Measurements from ENCODE around the gene PSMG4. TPM values are rescaled to one million over a fixed set of nuclear protein-coding genes. Genes with fewer than 3 reads are reported as not detected.

PSMG4 gene, protein sequence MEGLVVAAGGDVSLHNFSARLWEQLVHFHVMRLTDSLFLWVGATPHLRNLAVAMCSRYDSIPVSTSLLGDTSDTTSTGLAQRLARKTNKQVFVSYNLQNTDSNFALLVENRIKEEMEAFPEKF
- total RNA-seq (10 to 100 TPM in 2 of 4 donors, 1 to 10 TPM in 2; 7.9 to 10.7 (median 9.9) TPM), polyA plus RNA-seq (16.7 TPM)
- long read RNA-seq, donor 1, full-length matches to known transcripts, result 9 of 11 reads
- long read RNA-seq, donor 1, partial matches to known transcripts, result 0 of 11 reads
- long read RNA-seq, donor 1, other reads (novel, unspliced or antisense), result 2 of 11 reads
- long read RNA-seq, donor 2, partial matches to known transcripts, result 0 of 5 reads
- long read RNA-seq, donor 2, other reads (novel, unspliced or antisense), result 0 of 5 reads
- long read RNA-seq, donor 3, partial matches to known transcripts, result 0 of 4 reads
- long read RNA-seq, donor 3, other reads (novel, unspliced or antisense), result 1 of 4 reads
- long read RNA-seq, donor 4, partial matches to known transcripts, result 0 of 4 reads
- long read RNA-seq, donor 4, other reads (novel, unspliced or antisense), result 0 of 4 reads

DNA sequence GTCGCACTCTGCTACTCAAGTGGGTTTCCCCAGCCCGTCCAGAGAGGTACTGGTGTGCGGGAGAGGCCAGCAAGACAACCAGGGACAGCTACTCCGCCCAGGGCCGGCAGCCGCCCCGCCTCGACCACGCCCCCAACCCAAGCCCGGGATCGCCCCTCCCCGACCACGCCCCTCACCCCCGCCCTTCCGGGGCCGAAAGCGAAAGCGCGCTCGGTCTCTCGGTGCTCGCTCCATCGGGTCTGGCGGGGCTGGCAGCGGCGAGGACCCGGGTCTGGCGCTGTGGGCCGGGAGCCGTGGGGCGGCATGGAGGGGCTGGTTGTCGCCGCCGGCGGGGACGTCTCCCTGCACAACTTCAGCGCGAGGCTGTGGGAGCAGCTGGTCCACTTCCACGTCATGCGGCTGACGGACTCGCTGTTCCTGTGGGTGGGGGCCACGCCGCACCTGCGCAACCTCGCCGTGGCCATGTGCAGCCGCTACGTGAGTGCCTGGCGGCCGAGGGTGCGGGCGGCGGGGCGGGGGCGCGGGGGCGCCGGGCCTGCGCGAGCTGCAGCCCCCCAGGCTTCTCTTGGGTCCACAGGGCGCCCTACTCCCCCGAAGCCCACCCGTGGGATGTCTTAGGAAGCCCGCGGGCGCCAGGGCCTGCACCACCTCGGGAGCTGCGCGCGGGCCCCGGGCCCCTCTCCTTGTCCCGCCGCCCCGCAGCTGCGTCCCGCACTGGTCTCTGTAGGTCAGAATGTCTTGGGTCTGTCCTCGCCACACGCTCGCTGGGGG is at the start of gene PSMG4:
Gene PSMG4, plus strand, starts transcription at position 228 of the 771 bp plus-strand sequence. Its CDS starts 76 bp downstream, at position 304.
- Histone ChIP-seq H3K4me3 (ENCODE audit: low read length) (peak within 1 kb of the TSS; percentile 90), H3K9me3 (ENCODE audit: control insufficient read depth, low read length) (no peaks in the 10 kb centered on the region), H3K4me1 (ENCODE audit: control insufficient read depth, insufficient read depth, low read length) (no peaks in the 10 kb centered on the region), H3K27ac (ENCODE audit: low read length) (peak within 1 kb of the TSS; percentile 6), H3K27me3 (ENCODE audit: control insufficient read depth, insufficient read depth) (no peaks in the 10 kb centered on the region)
- peak; percentile 97 for ATAC-seq
- under 1% methylated on average over 80 of the region's 80 CpGs for WGBS
- intact Hi-C loops (cut with DNase I), result loop anchor here in 1 of 4 donors (10.0 kb wide), 1 partner anchor 134 kb away; no protein-coding TSS in a partner anchor
- peak; percentile 96 to 99 (median 98) for DNase-seq

DNA sequence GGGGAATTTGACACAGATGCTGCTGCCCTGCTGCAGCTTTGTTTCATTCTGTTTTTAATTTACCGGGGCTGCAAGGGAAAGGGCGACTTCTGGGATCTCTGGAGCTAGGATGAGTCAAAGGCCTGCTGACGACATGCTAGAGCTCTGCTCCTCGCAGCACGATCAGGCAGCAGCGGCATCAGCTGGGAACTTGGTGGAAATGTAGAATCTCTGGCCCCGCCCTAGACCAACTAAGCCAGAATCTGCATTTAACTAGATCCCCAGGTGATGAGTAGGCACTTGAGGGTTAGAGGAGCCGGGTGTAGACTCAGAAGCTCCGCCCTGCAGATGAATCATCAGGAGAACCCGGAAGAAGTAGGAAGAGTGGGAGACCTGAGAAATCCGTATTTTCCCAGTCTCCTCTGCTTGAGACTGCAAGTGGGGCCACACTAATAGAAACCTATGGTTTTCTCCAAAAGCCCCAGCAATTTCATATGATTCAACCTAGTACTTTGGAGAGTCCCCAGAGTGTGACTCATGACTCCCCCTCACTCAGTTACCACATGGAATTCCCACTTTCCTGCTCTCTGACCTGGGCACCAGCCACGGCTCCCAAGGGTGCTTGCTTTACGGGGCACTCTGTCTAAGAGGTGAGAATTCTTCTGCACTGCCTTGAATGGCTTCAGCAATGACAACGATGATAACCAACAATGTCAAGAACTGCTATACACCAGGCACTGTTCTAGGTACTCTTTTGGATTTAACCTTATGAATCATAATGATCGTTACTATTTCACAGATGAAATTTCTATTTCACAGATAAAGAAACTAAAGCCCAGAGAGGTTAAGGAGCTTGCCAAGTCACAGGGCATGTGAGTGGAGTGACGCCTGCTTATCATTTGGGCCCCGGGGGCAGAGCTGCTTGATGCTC is 49.4 kb upstream of the PSMG4 start:
- H3K27me3 ChIP-seq (ENCODE audit: control insufficient read depth, insufficient read depth), result no peaks in the 10 kb centered on the region
- intact Hi-C loops (cut with DNase I), result no loop called here
- no peak overlapping the region for H3K4me3 ChIP-seq (ENCODE audit: low read length)
- DNase-seq, result peak in 2 of 3 donors; percentile 49 to 61
- H3K4me1 ChIP-seq (ENCODE audit: control insufficient read depth, insufficient read depth, low read length), result no peaks in the 10 kb centered on the region
- 56% methylated on average over 17 of the region's 17 CpGs for WGBS
- H3K9me3 ChIP-seq (ENCODE audit: control insufficient read depth, low read length), result no peaks in the 10 kb centered on the region
- ATAC-seq, result peak; percentile 72 to 81
- H3K27ac ChIP-seq (ENCODE audit: low read length), result no peak overlapping the region

DNA sequence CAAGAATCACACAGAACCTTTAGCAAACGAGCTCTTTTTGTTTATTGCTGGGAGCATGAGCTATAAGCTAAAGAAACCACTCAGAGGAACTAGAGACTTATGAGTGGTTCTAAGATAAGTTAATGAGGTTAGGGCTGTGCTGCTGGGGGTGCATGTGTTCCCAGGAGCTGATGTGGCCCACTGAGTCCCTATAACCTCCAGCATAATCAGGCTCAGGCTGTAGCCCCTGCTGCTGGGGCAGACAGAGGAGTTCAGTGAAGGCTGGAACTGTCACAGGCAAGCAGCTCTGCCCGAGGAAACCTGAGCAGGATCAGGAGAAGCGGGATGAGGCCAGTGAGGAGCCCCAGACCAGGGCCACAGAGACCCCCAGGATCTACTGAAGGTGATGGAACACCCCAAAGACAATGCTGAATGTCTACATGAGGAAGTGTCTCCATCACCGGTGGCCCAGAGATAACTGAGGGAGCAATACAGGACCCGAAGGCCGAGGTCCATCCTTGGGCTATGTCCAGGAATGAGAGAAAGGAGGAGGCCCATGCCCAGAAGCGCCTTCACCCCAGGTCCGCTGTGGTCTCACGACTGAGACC is 48.6 kb upstream of the PSMG4 start:
- ATAC-seq, result no peak

DNA sequence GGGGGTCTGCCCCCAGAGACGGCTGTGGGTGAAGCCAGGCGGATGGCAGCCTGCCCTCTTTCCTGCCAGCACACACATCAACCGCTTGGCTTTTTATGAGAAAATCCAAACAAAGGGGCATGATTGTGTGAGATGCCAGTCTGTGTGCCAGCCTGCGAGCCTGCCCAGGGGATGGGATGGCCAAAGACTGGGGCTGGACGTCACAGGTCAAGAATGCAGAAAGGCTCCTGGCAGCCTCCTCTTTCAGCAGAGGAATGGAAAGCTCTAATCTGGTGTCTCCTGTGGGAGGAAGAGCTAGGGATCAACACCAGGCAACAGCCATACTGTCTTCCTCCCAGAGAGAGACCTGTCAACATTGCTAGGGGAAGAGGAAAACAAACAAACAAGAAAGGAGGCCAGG is 47.1 kb upstream of the PSMG4 start:
- Histone ChIP-seq H3K27me3 (ENCODE audit: control insufficient read depth, insufficient read depth) (no peaks in the 10 kb centered on the region), H3K9me3 (ENCODE audit: control insufficient read depth, low read length) (no peaks in the 10 kb centered on the region), H3K27ac (ENCODE audit: low read length) (no peak overlapping the region), H3K4me3 (ENCODE audit: low read length) (no peak overlapping the region), H3K4me1 (ENCODE audit: control insufficient read depth, insufficient read depth, low read length) (no peaks in the 10 kb centered on the region)
- peak in 1 of 3 donors; percentile 29 for DNase-seq
- 65% methylated on average over 5 of the region's 5 CpGs for WGBS
- intact Hi-C loops (cut with DNase I), result no loop called here
- ATAC-seq, result peak; percentile 24 to 45

More for the DNA sequence above, 48.6 kb upstream of the PSMG4 start:
- Histone ChIP-seq H3K9me3 (ENCODE audit: control insufficient read depth, low read length) (no peaks in the 10 kb centered on the region), H3K4me3 (ENCODE audit: low read length) (no peak overlapping the region), H3K27me3 (ENCODE audit: control insufficient read depth, insufficient read depth) (no peaks in the 10 kb centered on the region), H3K4me1 (ENCODE audit: control insufficient read depth, insufficient read depth, low read length) (no peaks in the 10 kb centered on the region), H3K27ac (ENCODE audit: low read length) (no peak overlapping the region)
- DNase-seq, result no peak
- WGBS, result 87% methylated on average over 9 of the region's 9 CpGs
- intact Hi-C loops (cut with DNase I), result no loop called here

DNA sequence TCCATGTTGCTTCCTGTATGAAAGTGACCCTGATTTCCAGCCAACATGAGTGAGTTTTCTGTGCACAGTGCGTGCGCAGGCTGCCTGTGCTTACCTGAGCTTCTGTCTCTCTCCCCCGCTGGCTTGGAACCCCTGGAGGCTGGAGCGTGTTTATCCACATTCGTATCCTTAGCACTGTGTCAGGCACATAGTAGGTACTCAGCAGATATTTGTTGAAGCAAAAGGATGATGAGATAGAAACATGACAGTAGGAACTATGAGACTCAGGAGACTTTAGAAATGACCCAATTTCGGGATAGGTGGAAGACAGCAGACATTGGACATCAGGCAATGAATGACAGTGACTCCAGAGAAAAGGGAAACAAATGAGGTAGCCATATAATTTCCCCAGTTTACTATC is 46.5 kb upstream of the PSMG4 start:
- intact Hi-C loops (cut with DNase I), result no loop called here
- DNase-seq, result no peak
- no peaks in the 10 kb centered on the region for H3K27me3 ChIP-seq (ENCODE audit: control insufficient read depth, insufficient read depth)
- no peak overlapping the region for H3K4me3 ChIP-seq (ENCODE audit: low read length)
- no peaks in the 10 kb centered on the region for H3K9me3 ChIP-seq (ENCODE audit: control insufficient read depth, low read length)
- no peaks in the 10 kb centered on the region for H3K4me1 ChIP-seq (ENCODE audit: control insufficient read depth, insufficient read depth, low read length)
- no peak for ATAC-seq
- 96% methylated on average over 6 of the region's 6 CpGs for WGBS
- no peak overlapping the region for H3K27ac ChIP-seq (ENCODE audit: low read length)

DNA sequence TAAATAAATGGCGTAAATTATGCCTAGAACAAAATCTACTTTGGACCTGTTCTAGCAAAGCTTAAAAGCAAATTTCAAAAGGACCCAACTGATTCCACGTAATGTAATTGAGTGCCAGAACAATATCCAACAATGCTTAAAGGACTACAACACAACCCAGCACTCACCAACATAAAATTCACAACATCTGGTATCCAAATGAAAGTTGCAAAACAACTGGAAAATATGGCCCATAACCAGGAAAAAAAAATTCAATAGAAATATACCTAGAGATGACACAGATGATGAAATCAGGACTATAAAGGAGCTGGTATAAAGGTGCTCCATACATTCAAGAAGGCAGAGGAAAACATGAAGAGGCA is 45.4 kb upstream of the PSMG4 start:
- H3K27me3 ChIP-seq (ENCODE audit: control insufficient read depth, insufficient read depth), result no peaks in the 10 kb centered on the region
- DNase-seq, result no peak
- ATAC-seq, result no peak
- no peaks in the 10 kb centered on the region for H3K9me3 ChIP-seq (ENCODE audit: control insufficient read depth, low read length)
- H3K27ac ChIP-seq (ENCODE audit: low read length), result no peak overlapping the region
- intact Hi-C loops (cut with DNase I), result no loop called here
- WGBS, result 95% methylated on average over 2 of the region's 2 CpGs
- H3K4me3 ChIP-seq (ENCODE audit: low read length), result no peak overlapping the region
- no peaks in the 10 kb centered on the region for H3K4me1 ChIP-seq (ENCODE audit: control insufficient read depth, insufficient read depth, low read length)

DNA sequence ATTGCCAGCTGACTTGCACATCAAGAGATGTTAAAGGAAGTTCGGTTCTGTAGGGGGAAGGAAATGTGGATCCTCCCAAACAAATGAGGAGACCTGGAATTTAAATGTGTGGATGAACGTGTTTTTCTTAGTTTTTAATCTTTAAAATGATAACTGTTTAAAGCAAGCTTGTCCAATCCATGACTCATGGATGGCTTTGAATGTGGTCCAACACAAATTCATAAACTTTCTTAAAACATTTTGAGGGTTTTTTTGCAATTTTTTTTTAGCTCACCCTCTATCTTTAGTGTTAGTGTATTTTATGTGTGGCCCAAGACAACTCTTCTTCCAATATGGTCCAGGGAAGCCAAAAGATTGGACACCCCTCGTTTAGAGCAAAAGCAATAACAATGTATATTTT is 43.8 kb upstream of the PSMG4 start:
- ATAC-seq, result no peak
- intact Hi-C loops (cut with DNase I), result no loop called here
- WGBS, result 39% methylated on average over 3 of the region's 3 CpGs
- Histone ChIP-seq H3K27ac (ENCODE audit: low read length) (no peak overlapping the region), H3K4me3 (ENCODE audit: low read length) (no peak overlapping the region), H3K4me1 (ENCODE audit: control insufficient read depth, insufficient read depth, low read length) (no peaks in the 10 kb centered on the region), H3K27me3 (ENCODE audit: control insufficient read depth, insufficient read depth) (no peaks in the 10 kb centered on the region), H3K9me3 (ENCODE audit: control insufficient read depth, low read length) (no peaks in the 10 kb centered on the region)
- DNase-seq, result no peak

DNA sequence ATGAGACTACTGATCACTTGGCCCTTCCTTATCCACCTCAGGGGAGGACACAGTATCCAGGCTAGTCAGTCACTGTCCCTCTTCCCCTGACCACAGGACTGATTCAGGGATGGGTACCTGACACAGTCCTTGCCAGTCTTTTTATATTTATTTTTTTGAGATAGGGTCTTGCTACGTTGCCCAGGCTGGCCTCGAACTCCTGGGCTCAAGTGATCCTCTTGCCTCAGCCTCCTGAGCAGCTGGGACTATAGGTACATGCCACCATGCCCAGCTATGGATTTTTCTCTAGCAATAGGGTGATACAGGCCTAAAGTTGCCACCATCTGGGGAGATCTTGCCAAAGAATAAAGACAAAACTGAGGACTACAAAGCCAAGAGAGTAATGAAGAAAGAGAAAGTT is 41.5 kb upstream of the PSMG4 start:
- Histone ChIP-seq H3K4me3 (ENCODE audit: low read length) (no peak overlapping the region), H3K9me3 (ENCODE audit: control insufficient read depth, low read length) (no peaks in the 10 kb centered on the region), H3K27ac (ENCODE audit: low read length) (no peak overlapping the region), H3K27me3 (ENCODE audit: control insufficient read depth, insufficient read depth) (no peaks in the 10 kb centered on the region), H3K4me1 (ENCODE audit: control insufficient read depth, insufficient read depth, low read length) (no peaks in the 10 kb centered on the region)
- no peak for ATAC-seq
- 87% methylated on average over 2 of the region's 2 CpGs for WGBS
- no peak for DNase-seq
- intact Hi-C loops (cut with DNase I), result no loop called here

DNA sequence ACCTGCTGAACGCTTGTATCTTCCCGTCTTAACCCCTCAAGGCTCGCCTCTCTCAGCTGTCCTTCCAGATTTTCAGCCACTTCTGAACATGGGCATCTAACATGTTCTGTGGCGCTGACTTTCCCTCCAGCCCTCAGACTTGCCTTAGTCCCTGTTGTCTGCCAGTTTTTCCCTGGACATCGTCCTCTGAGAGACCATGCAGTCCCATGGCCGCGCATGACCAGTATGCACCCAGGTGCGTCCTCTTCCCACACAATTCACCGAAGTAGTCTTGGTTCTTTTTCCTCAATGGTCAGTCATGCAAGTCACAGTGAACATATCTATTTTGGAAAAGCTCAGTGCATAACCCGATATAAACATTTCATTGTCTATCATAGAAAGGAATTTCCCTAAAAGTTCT is 40.5 kb upstream of the PSMG4 start:
- Histone ChIP-seq H3K4me1 (ENCODE audit: control insufficient read depth, insufficient read depth, low read length) (no peaks in the 10 kb centered on the region), H3K27ac (ENCODE audit: low read length) (no peak overlapping the region), H3K27me3 (ENCODE audit: control insufficient read depth, insufficient read depth) (no peaks in the 10 kb centered on the region), H3K9me3 (ENCODE audit: control insufficient read depth, low read length) (no peaks in the 10 kb centered on the region), H3K4me3 (ENCODE audit: low read length) (no peak overlapping the region)
- no peak for DNase-seq
- intact Hi-C loops (cut with DNase I), result no loop called here
- 89% methylated on average over 10 of the region's 10 CpGs for whole genome bisulfite sequencing
- no peak for ATAC-seq

DNA sequence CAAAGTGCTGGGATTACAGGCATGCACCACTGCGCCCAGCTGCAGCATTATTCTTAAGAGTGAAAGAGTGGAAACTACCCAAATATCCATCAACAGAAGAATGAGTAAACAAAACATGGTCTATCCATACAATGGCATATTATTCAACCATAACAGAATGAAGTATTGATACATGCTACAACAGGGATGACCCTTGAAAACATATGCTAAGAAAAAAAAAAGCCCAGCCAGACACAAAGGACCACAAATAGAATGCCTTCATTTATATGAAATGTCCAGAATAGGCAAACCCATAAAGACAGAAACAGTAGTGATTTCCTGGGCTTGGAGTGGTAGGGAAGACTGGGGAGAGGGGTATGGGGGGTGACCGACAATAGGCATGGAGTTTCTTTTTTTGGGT is 38.4 kb upstream of the PSMG4 start:
- no peaks in the 10 kb centered on the region for H3K9me3 ChIP-seq (ENCODE audit: control insufficient read depth, low read length)
- DNase-seq (no peak), ATAC-seq (no peak)
- intact Hi-C loops (cut with DNase I), result no loop called here
- no peak overlapping the region for H3K27ac ChIP-seq (ENCODE audit: low read length)
- 81% methylated on average over 2 of the region's 2 CpGs for WGBS
- H3K4me1 ChIP-seq (ENCODE audit: control insufficient read depth, insufficient read depth, low read length), result no peaks in the 10 kb centered on the region
- H3K27me3 ChIP-seq (ENCODE audit: control insufficient read depth, insufficient read depth), result no peaks in the 10 kb centered on the region
- H3K4me3 ChIP-seq (ENCODE audit: low read length), result no peak overlapping the region
